Neural cell (in vitro differentiated cells): ENCODE measurements around the gene SPATA45. TPM values are rescaled to one million over a fixed set of nuclear protein-coding genes. Genes with fewer than 3 reads are reported as not detected.

Experiments
- H2AFZ ChIP-seq: fragments of 200-600, 300-800 bp; sonication (generic), shearing (Covaris generic); 2 replicates; pipeline ENCODE4 v1.6.0; 2014; ENCODE audit warnings: low read depth, mild to moderate bottlenecking, antibody characterized with exemption, low read length, moderate library complexity
- H3F3A ChIP-seq: fragments of 200-600 bp; shearing (Covaris generic); 2 replicates; pipeline ENCODE4 v1.6.1; 2016; ENCODE audit warnings: mild to moderate bottlenecking, moderate library complexity, mixed read lengths, antibody characterized with exemption, low read length; ENCODE audit not compliant: insufficient read depth, poor library complexity, severe bottlenecking
- H3K27ac ChIP-seq: fragments of 200-600, 300-800 bp; sonication (generic), shearing (Covaris generic); 2 replicates; pipeline ENCODE4 v1.5.1; 2014; ENCODE audit warnings: mild to moderate bottlenecking, low read length, moderate library complexity
- H3K27me3 ChIP-seq: fragments of 300-800, 200-600 bp; sonication (generic), shearing (Covaris generic); 2 replicates; pipeline ENCODE4 v1.6.0; 2014; ENCODE audit warnings: mild to moderate bottlenecking, low read depth, low read length, moderate library complexity; ENCODE audit not compliant: insufficient read depth
- H3K36me3 ChIP-seq: fragments of 300-800, 200-600 bp; sonication (generic), shearing (Covaris generic); 2 replicates; pipeline ENCODE4 v1.5.1; 2014; ENCODE audit warnings: mild to moderate bottlenecking, antibody characterized with exemption, low read length, moderate library complexity; ENCODE audit not compliant: insufficient read depth
- H3K4me2 ChIP-seq: fragments of 300-800, 200-600 bp; sonication (generic), shearing (Covaris generic); 2 replicates; pipeline ENCODE4 v1.6.0; 2014; ENCODE audit warnings: mild to moderate bottlenecking, low read length
- H3K4me3 ChIP-seq: fragments of 300-800, 200-600 bp; sonication (generic), shearing (Covaris generic); 2 replicates; pipeline ENCODE4 v1.5.1; 2014; ENCODE audit warnings: mild to moderate bottlenecking, low read length, moderate library complexity
- H3K79me2 ChIP-seq: fragments of 200-600 bp; shearing (Covaris generic); replicated peaks from 2 replicates; pipeline ENCODE4 v1.6.0; 2014; ENCODE audit warnings: mild to moderate bottlenecking, low read length, moderate library complexity; ENCODE audit not compliant: insufficient read depth
- H3K9ac ChIP-seq: fragments of 300-800, 200-600 bp; sonication (generic), shearing (Covaris generic); 2 replicates; pipeline ENCODE4 v1.6.1; 2016; ENCODE audit warnings: mild to moderate bottlenecking, low read length, mixed read lengths
- H3K9me2 ChIP-seq: fragments of 200-600 bp; shearing (Covaris generic); 2 replicates; pipeline ENCODE4 v1.6.1; 2016; ENCODE audit warnings: mild to moderate bottlenecking, low read length, mixed read lengths; ENCODE audit not compliant: insufficient read depth
- H3K9me3 ChIP-seq: fragments of 200-600, 300-800 bp; sonication (generic), shearing (Covaris generic); 2 replicates; pipeline ENCODE4 v1.6.1; 2016; ENCODE audit warnings: mild to moderate bottlenecking, mixed run types, low read length, moderate library complexity, mixed read lengths
- H4K20me1 ChIP-seq: fragments of 200-600 bp; shearing (Covaris generic); 2 replicates; pipeline ENCODE4 v1.6.1; 2016; ENCODE audit warnings: mild to moderate bottlenecking, mixed run types; ENCODE audit not compliant: insufficient read depth
- EP300 ChIP-seq: fragments of 450-650 bp; conservative IDR thresholded peaks from 2 replicates; pipeline ENCODE4 v1.6.1; 2014; ENCODE audit warnings: antibody characterized with exemption, mild to moderate bottlenecking, moderate library complexity; ENCODE audit not compliant: poor library complexity, severe bottlenecking
- EZH2 ChIP-seq: fragments of 200-600, 300-800 bp; shearing (Covaris generic), sonication (generic); IDR thresholded peaks from 2 replicates; pipeline ENCODE4 v1.6.1; 2014; ENCODE audit warnings: antibody characterized with exemption, low read length, borderline replicate concordance, mild to moderate bottlenecking; ENCODE audit not compliant: insufficient read depth, poor library complexity, severe bottlenecking
- MXI1 ChIP-seq: fragments of 450-650 bp; conservative IDR thresholded peaks from 2 replicates; pipeline ENCODE4 v1.6.1; 2014; ENCODE audit warnings: antibody characterized with exemption, mild to moderate bottlenecking; ENCODE audit not compliant: poor library complexity, severe bottlenecking
- POLR2AphosphoS5 ChIP-seq: IDR thresholded peaks from 2 replicates; pipeline ENCODE4 v1.6.1; 2012
- RAD21 ChIP-seq: fragments of 450-650 bp; conservative IDR thresholded peaks from 2 replicates; pipeline ENCODE4 v1.6.1; 2014; ENCODE audit warnings: antibody characterized with exemption, mild to moderate bottlenecking, moderate library complexity
- SMC3 ChIP-seq: fragments of 450-650 bp; conservative IDR thresholded peaks from 2 replicates; pipeline ENCODE4 v1.6.1; 2014; ENCODE audit warnings: antibody characterized with exemption, mild to moderate bottlenecking, moderate library complexity; ENCODE audit not compliant: poor library complexity
- TAF1 ChIP-seq: IDR thresholded peaks from 2 replicates; pipeline ENCODE4 v1.6.1; 2012; ENCODE audit warnings: low read depth
- polyA plus RNA-seq: library from polyadenylated mRNA; depleted of rRNA; stranded (reverse); fragments of >200 nt; gene quantifications from 2 replicates; pipeline ENCODE4 v1.2.3, GENCODE V29; 2014
- TF ChIP-seq, protein P1 (sequence below): IDR thresholded peaks from 2 replicates; pipeline ENCODE4 v1.6.1; 2012; ENCODE audit warnings: borderline replicate concordance
- TF ChIP-seq, protein P2 (sequence below): fragments of 450-650 bp; IDR thresholded peaks from 2 replicates; pipeline ENCODE4 v1.5.1; 2014; ENCODE audit warnings: antibody characterized with exemption, mild to moderate bottlenecking, moderate library complexity; ENCODE audit not compliant: poor library complexity, severe bottlenecking

Gene SPATA45
- polyA plus RNA-seq, 1 donor from 2014 or later, result not detected

DNA sequence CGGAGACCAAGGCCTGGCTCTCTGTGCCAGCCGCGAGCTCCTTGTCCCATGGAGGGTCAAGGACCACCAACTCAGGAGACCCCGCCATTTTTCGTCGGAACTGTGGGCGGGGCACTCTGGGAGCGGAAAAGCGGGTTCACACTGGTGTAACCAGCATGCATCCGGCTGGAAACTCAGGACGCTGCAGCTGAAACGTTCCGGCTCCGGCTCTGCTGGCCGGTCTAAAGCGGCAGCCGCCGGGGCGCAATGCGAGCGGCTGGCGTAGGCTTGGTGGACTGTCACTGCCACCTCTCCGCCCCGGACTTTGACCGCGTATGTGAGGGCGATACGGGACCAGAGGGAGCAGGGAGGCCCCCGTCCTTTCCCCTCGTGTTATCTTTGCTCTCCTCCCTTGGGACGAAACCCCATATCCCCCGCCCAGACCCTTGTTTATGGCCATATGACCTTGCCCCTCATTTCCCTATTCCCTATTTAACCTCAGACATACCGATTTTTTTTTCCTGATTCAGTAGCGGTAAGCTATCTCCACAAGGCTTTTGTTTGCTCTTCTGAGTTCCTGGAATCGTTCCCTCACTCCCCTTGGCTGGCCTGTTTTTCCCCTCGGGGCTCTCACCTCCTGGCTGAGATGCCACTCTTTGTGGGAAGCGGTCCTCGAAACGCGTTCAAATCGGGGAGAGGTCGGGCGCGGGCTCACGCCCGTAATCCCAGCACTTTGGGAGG is 55.6 kb downstream of the SPATA45 start, which contains the start of the genes NSL1 and TATDN3:
Gene NSL1, minus strand, starts transcription at position 102 of the 720 bp plus-strand sequence. Its CDS starts 14 bp downstream, at position 88.
Gene TATDN3, plus strand, starts transcription at position 219 of the 720 bp plus-strand sequence. Its CDS starts 28 bp downstream, at position 247.
- Histone ChIP-seq H2AFZ (peak within 1 kb of the TSS; percentile 90), H3K27ac (peak within 1 kb of the TSS; percentile 95), H3K9ac (peak within 1 kb of the TSS; percentile 96), H3K79me2 (peaks cover 30% of the 10 kb centered on the region), H4K20me1 (no peaks in the 10 kb centered on the region), H3K4me3 (peak within 1 kb of the TSS; percentile 91), H3K27me3 (no peaks in the 10 kb centered on the region), H3K9me2 (no peaks in the 10 kb centered on the region), H3K9me3 (no peaks in the 10 kb centered on the region), H3K36me3 (no peaks in the 10 kb centered on the region), H3K4me2 (peak within 1 kb of the TSS; percentile 49), H3F3A (no peaks in the 10 kb centered on the region)
- TF ChIP-seq POLR2AphosphoS5, result peak; percentile 98
- peak; percentile 100 for TF ChIP-seq TAF1
- TF ChIP-seq, protein P1, sequence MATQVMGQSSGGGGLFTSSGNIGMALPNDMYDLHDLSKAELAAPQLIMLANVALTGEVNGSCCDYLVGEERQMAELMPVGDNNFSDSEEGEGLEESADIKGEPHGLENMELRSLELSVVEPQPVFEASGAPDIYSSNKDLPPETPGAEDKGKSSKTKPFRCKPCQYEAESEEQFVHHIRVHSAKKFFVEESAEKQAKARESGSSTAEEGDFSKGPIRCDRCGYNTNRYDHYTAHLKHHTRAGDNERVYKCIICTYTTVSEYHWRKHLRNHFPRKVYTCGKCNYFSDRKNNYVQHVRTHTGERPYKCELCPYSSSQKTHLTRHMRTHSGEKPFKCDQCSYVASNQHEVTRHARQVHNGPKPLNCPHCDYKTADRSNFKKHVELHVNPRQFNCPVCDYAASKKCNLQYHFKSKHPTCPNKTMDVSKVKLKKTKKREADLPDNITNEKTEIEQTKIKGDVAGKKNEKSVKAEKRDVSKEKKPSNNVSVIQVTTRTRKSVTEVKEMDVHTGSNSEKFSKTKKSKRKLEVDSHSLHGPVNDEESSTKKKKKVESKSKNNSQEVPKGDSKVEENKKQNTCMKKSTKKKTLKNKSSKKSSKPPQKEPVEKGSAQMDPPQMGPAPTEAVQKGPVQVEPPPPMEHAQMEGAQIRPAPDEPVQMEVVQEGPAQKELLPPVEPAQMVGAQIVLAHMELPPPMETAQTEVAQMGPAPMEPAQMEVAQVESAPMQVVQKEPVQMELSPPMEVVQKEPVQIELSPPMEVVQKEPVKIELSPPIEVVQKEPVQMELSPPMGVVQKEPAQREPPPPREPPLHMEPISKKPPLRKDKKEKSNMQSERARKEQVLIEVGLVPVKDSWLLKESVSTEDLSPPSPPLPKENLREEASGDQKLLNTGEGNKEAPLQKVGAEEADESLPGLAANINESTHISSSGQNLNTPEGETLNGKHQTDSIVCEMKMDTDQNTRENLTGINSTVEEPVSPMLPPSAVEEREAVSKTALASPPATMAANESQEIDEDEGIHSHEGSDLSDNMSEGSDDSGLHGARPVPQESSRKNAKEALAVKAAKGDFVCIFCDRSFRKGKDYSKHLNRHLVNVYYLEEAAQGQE, result peak; percentile 96
- TF ChIP-seq EZH2, result no peak
- TF ChIP-seq MXI1, result peak; percentile 82
- TF ChIP-seq, protein P2, sequence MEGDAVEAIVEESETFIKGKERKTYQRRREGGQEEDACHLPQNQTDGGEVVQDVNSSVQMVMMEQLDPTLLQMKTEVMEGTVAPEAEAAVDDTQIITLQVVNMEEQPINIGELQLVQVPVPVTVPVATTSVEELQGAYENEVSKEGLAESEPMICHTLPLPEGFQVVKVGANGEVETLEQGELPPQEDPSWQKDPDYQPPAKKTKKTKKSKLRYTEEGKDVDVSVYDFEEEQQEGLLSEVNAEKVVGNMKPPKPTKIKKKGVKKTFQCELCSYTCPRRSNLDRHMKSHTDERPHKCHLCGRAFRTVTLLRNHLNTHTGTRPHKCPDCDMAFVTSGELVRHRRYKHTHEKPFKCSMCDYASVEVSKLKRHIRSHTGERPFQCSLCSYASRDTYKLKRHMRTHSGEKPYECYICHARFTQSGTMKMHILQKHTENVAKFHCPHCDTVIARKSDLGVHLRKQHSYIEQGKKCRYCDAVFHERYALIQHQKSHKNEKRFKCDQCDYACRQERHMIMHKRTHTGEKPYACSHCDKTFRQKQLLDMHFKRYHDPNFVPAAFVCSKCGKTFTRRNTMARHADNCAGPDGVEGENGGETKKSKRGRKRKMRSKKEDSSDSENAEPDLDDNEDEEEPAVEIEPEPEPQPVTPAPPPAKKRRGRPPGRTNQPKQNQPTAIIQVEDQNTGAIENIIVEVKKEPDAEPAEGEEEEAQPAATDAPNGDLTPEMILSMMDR, result peak; percentile 39
- TF ChIP-seq EP300, result peak; percentile 70
- peak; percentile 40 for TF ChIP-seq RAD21
- peak; percentile 58 for TF ChIP-seq SMC3

DNA sequence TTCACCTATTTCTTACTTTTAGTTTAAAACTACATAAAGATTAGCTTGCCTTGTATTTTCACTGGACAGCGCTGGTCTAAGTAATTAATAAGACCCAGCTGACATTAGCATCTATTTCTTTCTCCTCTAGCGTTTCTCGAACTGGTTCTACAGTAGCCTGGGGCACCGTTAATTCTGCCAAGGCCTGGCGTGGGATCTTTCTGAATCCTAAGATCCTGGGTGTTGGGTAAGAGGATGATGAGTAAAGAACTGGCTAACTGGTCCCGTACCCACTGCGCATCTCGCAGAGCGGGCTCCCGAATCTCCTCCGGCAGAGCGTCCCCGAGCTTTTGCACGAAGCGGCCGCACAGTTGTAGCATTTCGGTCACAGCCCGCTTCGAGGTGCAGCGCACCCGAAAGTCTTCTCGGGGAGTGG is 56.2 kb downstream of the SPATA45 start:
- Histone ChIP-seq H3K79me2 (peaks cover 30% of the 10 kb centered on the region), H3K27ac (peak overlapping the region; percentile 95), H3K4me2 (peak overlapping the region; percentile 47), H3K4me3 (peak overlapping the region; percentile 91), H4K20me1 (no peaks in the 10 kb centered on the region), H3K9me3 (no peaks in the 10 kb centered on the region), H3K27me3 (no peaks in the 10 kb centered on the region), H3F3A (no peaks in the 10 kb centered on the region), H3K9me2 (no peaks in the 10 kb centered on the region), H2AFZ (peak overlapping the region; percentile 90), H3K9ac (peak overlapping the region; percentile 96), H3K36me3 (no peaks in the 10 kb centered on the region)
- no peak for TF ChIP-seq TAF1
- TF ChIP-seq EP300, result no peak
- no peak for TF ChIP-seq SMC3
- TF ChIP-seq, protein P2, result no peak
- TF ChIP-seq MXI1, result no peak
- TF ChIP-seq RAD21, result no peak
- no peak for TF ChIP-seq POLR2AphosphoS5
